NCI-H774 (cell line): ENCODE results near the gene SH3GL1.

Source experiments
- DNase-seq: peaks from one replicate; lab custom pipeline; 2025; lab: John Stamatoyannopoulos, UW

The SH3GL1 gene

DNA sequence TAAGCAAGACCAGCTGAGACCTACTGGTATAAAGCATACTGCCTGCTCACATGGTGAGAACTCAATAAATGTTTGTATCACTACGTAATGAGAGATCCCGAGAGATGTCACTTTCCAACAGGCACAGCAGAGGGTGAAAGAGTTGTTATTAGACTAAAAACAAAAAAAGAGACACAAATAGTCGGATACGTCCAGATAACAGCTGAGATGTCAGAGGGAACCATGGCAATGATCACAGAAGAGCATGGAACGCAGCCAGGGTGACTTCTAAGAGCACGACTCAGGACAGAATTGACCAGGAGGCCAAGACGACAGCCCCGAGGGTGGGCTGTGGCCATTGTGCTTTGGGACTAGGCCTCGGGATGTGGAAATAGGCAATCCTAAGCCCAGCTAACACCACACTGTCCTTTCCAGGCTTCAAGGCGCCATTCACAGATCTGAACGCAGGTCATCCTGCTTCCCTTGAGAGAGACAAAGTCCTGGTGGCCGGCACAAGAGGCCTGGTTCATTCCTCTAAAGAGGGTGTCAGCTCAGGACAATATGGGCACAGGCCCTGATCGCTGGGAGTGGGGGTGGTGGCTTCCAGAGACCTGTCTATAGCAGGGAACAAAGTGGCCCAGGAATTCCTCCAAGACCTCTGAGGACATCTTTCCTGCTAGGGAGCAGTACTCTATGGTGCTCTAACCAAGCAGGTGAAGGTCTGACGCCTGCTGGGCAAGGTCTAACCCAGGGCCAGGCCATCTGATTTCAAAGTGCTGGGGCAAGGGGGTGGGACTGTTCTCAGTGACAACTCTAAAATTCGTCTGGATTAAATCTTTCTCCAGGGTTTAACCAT, 3.2 kb downstream of the SH3GL1 start:
- DNase-seq, result no peak

DNA sequence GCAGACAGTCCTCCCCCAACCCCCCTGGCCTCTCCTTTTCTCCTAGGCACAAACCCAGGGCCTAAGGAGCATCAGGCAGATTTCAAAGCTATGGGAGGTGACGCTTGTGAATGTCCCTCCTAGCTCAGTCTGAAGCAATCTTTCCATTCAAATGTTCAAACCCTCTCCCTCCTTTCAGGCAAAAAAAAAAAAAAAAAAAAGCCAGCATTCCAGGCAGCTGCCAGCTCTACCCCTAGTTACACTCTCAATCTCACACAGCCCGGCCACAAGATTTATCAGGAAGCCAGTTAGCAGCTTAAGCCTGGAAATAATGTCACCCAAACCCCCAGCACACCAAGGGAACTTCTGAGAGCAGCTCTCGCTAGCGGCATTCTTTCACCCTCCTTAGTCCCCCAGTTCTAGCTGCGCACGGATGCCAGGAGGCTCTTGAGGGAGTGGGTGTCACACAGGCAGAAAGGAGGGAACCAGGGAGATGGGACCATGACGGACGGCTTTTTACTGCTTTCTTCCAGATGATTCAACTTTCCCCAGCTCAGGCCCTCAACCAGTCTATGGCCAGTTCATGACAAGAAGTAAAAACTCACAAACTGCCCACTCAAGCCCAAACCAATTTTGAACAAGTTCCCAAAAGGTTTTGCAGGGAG, 6.3 kb downstream of the SH3GL1 start:
- no peak for DNase-seq

DNA sequence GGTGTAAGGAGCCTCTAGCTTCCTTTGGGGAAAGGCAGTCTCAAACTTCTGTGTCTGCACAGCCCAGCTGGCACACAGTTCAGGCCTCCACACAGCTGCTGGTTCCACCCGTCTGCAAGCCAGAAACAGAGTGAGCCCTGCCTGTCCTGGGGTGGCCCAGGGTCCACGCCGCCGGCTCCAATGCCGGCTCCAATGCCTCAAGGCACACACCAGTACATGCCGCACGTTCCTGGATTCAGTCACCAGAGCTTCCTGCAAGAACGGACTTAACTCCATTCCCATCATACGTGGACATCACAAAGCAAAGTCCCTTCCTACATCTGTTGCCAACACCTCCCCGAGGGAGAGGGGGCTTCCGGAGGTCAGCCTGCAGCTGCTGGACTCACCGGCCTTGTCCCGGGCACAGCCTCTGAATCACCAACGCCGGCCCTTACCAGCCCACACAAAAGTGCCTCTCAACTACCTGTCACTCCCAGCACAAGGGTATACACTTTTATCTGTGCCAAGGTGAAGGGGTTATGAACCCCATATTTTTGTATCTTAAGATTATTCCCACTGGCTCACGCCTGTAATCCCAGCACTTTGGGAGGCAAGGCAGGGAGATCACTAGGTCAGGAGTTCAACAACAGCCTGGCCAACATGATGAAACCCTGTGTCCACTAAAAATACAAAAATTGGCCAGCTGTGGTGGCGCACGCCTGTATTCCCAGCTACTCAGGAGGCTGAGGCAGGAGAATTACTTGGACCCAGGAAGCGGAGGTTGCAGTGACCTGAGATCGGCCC, 8.5 kb downstream of the SH3GL1 start:
- DNase-seq, result no peak

DNA sequence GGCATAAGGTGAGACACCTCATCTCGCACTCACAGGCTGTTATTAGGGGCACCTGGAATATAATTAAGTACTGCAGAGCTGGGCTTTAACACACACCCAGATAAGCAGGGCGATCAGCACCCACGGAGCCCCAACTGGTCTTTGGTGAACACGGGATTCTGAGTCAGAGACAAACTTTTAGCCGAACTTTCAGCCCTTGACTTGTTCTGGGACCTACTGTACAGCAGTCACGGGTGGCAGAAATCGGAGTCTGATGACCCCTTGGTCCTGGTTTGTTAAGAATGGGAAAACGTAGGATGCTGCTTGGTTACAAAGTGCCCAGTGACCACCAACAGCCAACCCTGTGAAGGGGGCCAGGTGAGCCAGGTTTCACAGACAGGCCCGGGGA, 9.0 kb downstream of the SH3GL1 start:
- DNase-seq, result no peak

DNA sequence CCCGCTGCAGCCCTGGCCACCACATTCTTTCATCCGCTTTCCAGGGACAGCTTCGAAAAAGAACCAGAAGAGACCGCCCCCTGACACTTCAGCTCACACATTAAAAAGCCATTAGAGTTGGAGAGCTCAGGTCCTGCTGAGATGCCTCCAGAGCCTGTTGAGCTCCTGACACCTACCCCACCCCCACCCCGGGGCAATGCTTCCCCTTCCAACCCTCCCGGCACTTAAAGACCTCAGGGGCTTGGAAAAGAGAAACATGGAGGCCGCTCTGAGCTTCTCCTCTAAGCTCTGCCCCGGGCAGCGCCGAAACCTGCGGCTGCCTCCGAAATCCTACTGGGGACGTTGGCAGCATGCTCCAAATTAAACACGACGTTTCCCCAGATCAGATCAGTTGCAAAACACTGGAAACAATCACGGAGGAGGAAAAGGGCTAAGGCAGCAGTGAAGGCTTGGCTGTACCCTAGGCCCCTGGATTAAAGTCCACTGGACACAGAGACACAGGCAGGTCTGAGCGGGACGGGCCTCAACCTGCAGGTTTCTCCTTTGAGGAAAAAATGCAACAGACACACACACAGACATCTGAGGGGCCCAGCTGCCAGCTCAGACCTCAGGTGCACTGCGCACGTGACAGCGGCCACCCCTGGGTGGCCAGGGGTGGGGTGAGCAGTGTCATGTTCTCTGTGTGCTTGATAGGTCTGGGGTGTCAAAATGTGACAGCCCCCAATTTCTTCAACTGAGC, 9.6 kb downstream of the SH3GL1 start:
- no peak for DNase-seq

DNA sequence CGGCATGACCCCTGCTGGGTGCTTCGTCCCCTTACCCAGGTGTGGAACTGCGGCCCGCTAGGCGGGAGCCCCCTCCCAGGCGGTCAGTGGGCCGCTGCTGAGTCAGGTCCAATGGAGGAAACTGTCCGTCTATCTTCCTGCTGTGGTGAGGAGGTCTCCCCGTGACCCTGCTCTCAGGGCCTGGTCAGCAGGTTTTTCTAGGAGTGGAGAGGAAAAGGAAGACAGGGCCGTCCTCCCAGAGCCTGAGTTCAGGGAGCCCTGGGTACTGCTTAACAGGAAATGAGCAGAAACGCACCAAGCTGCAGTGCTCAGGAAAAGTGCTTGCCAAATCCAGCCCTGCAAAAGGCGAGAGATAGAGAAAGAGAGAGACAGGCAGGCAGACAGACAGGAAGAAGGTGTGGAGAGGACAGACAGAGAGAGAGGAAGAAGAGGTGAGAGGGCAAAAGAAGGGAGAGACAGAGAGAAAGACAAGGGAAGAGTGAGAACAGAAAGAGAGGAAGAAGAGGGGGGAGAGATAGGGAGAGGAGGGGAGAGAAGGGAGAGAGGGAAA, 10.3 kb downstream of the SH3GL1 start:
- no peak for DNase-seq

DNA sequence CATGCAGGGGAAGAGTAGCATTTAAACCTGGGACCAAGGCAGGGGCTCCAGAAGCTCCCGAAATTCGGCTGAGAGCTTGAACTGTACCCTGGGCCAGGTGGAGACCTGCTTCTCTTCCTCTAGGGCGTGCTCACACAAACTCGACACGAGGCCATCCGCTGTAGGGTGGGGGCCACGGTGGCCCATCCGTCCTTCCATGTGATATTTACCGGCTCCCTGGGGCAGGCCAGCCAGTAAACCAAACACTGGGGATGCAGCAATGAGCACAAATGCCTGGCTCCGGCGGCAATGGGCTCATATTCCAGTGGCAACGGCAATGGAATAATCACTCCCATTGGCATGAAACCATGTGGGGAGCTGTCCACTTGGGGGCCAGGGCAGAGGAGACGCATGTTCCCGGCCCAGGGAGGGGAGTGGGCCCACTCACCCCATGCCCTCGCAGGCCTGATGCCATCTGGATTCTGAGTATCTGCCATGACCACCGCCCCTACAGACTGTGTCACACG, 10.8 kb downstream of the SH3GL1 start:
- DNase-seq, result no peak

DNA sequence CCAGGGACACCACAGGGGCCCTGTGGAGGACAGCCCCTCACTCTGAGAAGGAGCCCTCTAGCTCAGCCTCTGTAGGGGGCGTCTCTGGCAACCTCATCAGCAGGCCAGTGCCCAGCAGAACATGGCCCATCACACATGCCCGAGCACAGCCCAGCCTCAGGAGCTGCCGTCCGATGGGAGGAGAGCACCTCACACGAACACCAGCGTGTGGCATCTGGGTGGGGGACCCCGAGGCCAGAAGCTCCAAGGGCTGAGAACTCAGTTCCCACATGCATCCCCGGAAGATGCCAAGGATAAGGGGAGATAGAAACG, 11.3 kb downstream of the SH3GL1 start:
- no peak for DNase-seq

DNA sequence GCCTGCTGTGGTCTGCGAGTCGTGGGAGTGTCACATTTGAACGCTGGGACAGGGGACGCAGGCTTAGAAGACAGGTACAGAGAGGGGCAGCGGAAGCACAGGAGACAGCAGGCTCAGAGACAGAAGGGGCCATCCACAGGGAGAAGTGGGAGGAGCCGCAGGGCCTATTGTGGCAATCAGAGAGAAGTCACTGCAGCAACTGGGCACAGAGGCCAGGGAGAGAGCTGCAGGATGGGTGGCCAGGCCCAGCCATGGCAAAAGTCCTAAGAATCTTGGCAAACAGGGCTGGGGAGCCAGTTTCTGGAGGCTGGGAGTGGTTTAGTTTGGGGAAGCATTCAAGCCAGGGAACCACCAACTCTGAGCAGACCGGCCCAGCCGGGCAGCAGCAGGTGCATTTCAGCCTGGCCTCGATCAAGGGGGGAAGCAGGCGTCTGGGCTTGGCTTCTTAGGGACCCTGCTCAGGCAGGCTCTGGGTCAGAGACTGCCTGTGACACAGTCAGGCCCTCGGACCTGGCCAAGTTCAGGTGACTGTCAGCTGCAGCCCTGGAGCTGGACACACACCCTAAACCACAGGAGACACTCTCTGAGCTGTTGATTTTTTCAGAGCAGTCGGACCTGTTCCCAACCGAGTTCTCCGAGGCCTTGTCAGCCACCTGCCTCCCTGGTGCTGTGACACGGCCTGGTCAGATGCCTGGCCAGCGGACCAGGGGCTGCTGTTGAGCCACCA, 11.8 kb downstream of the SH3GL1 start:
- no peak for DNase-seq

DNA sequence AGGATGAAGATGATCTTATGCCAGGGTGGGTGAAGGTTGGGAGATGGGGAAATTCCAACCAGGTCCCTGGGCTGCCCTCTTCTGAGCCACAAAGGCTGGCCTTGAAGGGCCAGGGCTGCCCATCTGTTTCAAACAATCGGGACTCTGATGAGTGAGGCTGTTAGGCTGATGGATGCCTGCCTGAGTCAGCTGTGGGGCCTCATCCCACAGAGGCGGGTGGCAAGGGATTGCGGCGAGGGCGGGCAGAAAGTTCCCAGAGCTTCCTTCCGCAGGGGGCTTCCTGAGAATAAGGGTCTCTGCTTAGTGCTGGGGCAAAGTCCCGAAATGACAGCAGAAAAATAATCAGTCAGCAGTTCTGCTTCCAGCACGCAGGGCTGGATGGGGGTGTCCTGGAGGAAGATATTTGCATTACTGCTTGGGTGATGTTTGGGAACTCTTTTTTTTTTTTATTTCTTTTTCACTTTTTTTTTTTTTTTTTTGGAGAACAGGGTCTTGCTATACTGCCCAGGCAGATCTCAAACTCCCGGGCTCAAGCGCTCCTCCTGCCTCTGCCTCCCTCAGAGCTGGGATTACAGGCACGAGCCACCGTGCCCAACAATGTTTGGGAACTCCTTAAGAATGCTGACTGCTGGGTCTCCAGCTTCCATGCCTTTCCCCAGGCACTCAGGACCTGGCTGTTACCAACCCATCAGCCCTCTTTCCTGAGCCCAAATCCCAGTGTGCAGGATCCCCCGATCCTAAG, 14.1 kb downstream of the SH3GL1 start:
- DNase-seq, result no peak

DNA sequence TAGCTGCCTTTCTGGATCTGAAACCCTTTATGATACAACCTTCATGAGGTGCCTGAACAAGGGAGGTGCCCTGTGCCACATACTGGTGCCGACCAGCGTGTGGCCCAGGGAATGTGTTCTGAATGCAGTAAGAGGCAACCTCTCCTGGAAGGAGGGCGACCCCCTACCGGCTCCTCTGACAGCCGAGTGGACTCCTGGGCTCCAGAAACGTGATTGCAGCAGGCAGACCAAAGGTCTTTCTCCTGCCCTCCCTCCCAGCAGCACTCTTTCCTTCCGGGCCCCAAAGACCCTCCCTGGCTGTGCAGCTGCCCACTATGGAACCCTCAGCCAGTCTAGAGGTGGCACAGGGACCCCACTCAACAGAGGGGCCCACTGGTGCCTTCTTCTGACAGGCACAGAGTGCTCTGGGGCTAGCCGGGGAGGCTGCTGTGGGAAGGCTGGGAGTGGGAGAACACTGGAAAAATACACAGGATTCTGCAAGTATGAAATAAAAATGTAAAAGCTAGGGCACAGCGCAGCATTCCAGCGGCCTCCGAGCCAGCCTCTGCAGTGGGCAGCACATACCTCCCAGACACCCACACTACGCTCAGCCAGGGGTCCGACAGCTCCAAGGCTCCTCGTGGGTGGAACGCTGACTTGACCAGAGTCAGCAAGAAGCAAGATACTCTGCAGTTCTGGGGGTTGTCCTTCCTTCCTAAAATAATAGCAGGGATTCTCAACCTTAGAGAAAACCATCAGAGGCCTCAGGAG, 14.9 kb downstream of the SH3GL1 start:
- no peak for DNase-seq

DNA sequence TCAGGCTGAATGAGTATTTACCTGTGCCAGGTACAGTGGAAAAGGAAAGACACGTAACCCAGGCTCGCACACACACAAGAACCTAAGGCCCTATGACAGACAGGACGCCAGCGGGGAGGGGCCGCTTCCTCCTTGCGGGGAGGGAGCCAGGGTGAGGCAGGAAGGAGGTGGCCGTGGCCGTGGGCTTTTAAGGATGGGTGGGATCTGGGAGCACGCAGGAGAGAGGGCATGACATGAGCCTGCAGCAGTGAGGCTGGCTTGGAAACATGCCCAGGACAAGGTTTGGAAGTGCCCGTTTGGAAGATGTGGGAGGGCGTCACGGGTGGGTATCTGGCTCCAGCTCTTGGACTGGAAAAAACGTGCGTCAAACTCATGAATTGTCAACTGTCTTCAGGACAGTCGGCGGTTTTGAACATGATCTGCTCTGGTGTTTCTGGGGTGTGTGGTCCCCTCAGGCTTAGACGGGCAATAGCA, 20.1 kb downstream of the SH3GL1 start:
- no peak for DNase-seq

DNA sequence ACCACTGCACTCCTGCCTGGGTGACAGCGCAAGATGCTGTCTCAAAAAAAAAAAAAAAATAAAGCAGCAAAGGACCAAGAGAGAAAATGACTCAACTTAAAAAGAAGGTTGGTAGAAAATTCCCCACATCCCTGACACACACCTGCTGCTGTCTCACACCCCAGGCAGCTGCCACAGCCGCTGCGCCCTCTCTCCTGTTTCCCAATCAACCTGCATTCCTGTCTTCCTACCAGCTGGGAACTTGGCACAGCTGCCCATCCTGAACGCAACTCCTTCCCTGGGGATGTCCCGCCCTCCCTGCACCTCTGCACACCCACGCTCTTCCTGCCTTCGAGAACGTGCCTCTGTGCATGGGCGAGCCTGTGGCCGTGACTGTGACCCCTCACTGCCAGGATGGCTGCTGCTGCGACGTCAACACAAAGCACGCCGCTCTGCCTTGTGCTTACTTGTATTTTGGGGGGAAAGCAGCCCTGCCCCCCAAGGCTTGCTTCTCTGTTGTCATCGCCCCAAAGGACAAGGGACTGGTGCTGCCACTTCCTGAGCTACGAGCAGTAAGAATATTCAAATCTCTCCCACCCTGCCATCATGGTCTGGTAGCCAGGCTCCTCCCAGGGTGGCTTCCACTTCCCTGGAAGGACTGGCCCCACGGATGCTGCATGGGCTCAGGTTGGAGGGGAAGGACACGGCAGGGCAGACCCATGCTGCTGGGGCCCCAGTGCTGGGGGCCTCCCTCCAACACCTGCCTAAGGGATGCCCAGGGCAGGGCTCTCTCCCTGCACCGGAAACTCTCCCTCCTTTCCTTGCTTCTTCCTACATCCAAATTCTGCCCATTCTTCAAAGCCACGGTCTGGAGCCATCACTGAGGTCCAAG, 20.7 kb downstream of the SH3GL1 start:
- DNase-seq, result no peak

DNA sequence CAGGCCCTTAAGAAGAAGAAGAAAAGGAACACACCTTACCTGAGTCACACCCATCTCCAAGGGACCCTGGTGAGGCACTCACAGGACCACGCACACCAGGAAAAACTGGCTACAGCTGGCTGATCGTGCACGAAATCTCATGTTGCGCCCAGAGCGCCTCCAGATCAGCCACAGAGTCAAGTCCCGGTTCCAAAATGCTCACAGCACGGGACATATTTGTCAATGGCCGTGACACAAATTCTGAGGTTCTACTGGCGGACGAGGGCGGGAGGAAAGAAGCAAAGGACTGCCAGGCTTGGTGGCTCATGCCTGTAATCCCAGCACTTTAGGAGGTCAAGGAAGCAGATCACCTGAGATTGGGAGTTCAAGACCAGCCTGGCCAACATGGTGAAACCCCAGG, 21.5 kb downstream of the SH3GL1 start:
- no peak for DNase-seq

DNA sequence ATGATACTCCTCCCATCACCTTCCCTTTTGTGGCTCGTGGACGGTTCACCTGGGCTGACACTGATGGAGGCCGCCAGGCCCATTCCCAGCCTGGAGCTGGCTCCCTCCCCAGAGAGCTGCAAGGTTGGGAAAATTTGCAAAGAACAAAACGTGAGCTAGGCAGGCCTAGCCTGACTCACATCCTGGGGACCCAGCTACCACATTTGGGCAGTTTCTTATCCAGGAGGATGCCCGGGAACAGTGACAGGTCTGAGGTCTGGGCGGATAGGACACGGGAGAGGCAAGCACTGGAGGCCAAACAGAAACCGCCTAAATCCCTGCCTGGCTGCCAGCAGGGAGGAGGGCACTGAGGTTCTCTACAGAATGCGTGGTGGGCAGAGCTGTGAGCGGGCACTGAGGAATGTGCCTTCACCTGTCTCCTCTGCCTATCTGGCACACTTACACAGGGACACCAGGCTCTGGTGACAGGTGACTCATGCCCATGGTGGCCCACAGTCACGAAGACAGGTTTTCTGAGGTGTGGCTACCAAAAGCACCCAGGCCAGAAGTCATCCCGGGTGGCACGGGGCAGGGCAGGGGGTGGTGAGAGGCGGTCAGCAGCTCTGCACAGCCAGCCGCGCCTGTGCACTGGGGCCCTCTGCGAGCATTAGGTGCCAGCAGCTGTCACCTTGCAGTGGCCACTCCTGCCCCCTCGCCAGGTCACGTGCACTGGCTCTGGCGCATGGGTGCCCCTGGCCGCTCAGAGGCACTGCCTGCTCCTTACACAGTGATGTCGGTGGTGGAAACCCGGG, 23.2 kb downstream of the SH3GL1 start:
- DNase-seq, result no peak

DNA sequence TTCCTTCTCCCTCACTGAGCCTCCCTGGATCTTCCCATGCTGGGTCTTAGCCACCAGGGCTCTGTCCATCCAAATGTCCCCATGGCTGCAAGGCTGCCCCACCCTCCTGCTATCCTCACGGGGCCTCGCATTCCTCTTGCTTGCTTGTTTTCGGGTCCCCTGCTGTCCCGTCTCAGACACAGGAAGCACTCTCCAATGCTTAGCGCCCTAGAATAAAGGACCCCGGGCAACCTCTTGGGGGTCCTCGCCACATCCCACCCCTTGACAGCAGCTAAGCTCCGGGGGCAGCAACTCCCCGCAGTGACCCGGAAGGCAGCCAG, 23.7 kb downstream of the SH3GL1 start:
- no peak for DNase-seq

DNA sequence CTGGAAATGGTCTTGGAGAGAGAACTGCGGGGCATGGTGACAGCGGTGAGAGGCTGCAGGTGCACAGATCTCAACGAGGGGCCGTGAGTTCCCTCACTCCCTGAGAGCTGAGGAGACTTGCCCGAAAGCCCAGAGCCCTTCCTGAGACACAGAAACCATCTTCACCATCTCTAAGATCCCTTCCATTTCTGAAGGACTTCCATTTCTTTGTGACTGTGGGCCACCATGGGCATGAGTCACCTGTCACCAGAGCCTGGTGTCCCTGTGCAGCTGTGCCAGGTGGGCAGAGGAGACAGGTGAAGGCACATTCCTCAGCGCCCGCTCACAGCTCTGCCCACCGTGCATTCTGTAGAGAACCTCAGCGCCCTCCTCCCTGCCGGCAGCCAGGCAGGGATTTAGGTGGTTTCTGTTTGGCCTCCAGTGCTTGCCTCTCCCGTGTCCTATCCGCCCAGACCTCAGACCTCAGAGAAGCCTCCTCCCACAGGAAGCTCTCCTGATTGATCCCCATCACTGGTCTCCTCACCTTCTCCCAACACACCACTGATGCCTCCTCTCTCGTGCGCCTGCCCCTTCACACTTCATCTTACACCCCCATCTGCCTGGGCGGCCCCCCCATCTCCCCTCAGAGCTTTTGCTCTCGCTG, 24.2 kb downstream of the SH3GL1 start:
- DNase-seq, result no peak
